HG02759 (cell line): ENCODE data around the gene TAB2.
A peak's percentile ranks its signal among the peaks of the same experiment; 100 is the strongest.

Experiments
- ATAC-seq: cut with Tn5 transposase; IDR thresholded peaks from one replicate; pipeline ENCODE4 v1.9.1; 2021; ENCODE audit warnings: mild to moderate bottlenecking, moderate library complexity; ENCODE audit not compliant: unreplicated experiment

Gene TAB2

GRCh38 chr6:149438855-149439254, 121.3 kb downstream of the TAB2 start:
- no peak for ATAC-seq

GRCh38 chr6:149439626-149440025, 122.1 kb downstream of the TAB2 start:
- ATAC-seq: no peak

- no peak for ATAC-seq
Measured at GRCh38 chr6:149440735-149441671, 123.5 kb downstream of the TAB2 start.

- ATAC-seq: no peak
Measured at GRCh38 chr6:149441740-149442139, 124.2 kb downstream of the TAB2 start.

- ATAC-seq: no peak
Measured at GRCh38 chr6:149443411-149444181, 126.1 kb downstream of the TAB2 start.

- peak; percentile 13 for ATAC-seq
Measured at GRCh38 chr6:149444360-149445094, 127.0 kb downstream of the TAB2 start.

- ATAC-seq: peak; percentile 68
Measured at GRCh38 chr6:149445095-149445466, 127.6 kb downstream of the TAB2 start.

- peak; percentile 23 for ATAC-seq
Measured at GRCh38 chr6:149445573-149445972, 128.1 kb downstream of the TAB2 start.

- no peak for ATAC-seq
Measured at GRCh38 chr6:149446791-149447376, 129.4 kb downstream of the TAB2 start.

- no peak for ATAC-seq
Measured at GRCh38 chr6:149448821-149449453, 131.4 kb downstream of the TAB2 start.

- ATAC-seq: no peak
Measured at GRCh38 chr6:149449831-149450678, 132.5 kb downstream of the TAB2 start.

GRCh38 chr6:149450679-149451375, 133.3 kb downstream of the TAB2 start:
- ATAC-seq: no peak

- no peak for ATAC-seq
Measured at GRCh38 chr6:149451376-149452036, 134.0 kb downstream of the TAB2 start.

GRCh38 chr6:149452037-149452939, 134.8 kb downstream of the TAB2 start:
- ATAC-seq: no peak

- ATAC-seq: no peak
Measured at GRCh38 chr6:149453597-149454345, 136.3 kb downstream of the TAB2 start.

GRCh38 chr6:149454346-149454848, 136.9 kb downstream of the TAB2 start:
- ATAC-seq: no peak
